OCI-LY3 (cell line): ENCODE measurements around the gene PRICKLE2.
"Not testable (repeated sequence)": the region's sequence is repeated elsewhere in the genome, so short reads cannot be mapped to it uniquely, and the experiment has no call there.

Source experiments
- CTCF ChIP-seq: fragments of 200-600, 300-600 bp; sonication (generic); IDR thresholded peaks from 2 replicates; pipeline ENCODE4 v1.5.1; 2014; ENCODE audit warnings: antibody characterized with exemption, low read length, low read depth
- EZH2phosphoT487 ChIP-seq: fragments of 200-600 bp; shearing (Covaris generic); IDR thresholded peaks from 2 replicates; pipeline ENCODE4 v1.6.1; 2018; ENCODE audit warnings: antibody characterized with exemption, mixed run types, low read depth

DNA sequence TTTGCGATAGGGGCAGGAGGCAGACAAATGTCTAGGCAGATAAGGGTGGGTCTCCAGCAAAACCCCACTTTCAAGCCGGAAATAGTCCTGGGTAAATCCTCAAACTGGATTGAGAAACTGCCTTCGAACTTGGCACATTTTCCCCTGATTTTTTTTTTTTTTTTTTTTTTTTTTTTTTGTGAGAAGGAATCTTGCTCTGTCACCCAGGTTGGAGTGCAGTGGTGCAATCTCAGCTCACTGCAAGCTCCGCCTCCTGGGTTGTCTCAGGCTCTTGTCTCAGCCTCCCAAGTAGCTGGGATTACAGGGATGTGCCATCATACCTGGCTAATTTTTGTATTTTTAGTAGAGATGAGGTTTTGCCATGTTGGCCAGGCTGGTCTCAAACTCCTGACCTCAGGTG lies 135.9 kb downstream of the PRICKLE2 start:
- not testable (repeated sequence) for TF ChIP-seq CTCF, EZH2phosphoT487
